Measurements from ENCODE around the gene SKI.

- TF ChIP-seq CTCF (IDR thresholded peaks at IDR 0.05) = no peak
- TF ChIP-seq POLR2A (IDR thresholded peaks at IDR 0.05) = no peak
- no peak for TF ChIP-seq EP300 (IDR thresholded peaks at IDR 0.05)
- TF ChIP-seq POLR2AphosphoS5 (IDR thresholded peaks at IDR 0.05) = peak; percentile 90
Observed at GRCh38 chr1:2290595-2291510, 62.7 kb downstream of the SKI start.
